Heart left ventricle (tissue), 16 donors: Measurements from ENCODE around the gene MRPS6. TPM values are rescaled to one million over a fixed set of nuclear protein-coding genes. Genes with fewer than 3 reads are reported as not detected.

Source experiments
- ATAC-seq, 4 donors: fragments of 200-7000 bp; cut with Tn5 transposase; one replicate each; pipeline ENCODE4 v1.9.1; 2020 to 2022; ENCODE audit warnings: moderate library complexity in 4 of 4, mild to moderate bottlenecking in 3 of 4, moderate number of reproducible peaks in 1 of 4
- DNase-seq, 5 donors: peaks; one replicate each; pipeline ENCODE4 v3.0.0-alpha.2; 2020
- H3K27ac ChIP-seq, 12 donors: fragments of 200-600 bp; sonication (generic) in 4 of 12; one replicate each; pipeline versions ENCODE4 v1.5.0 to v1.8.0; 2016 to 2022; ENCODE audit warnings: mild to moderate bottlenecking in 2 of 12
- H3K27me3 ChIP-seq, 9 donors: fragments of 200-600 bp; sonication (generic) in 2 of 9; one replicate each; pipeline versions ENCODE4 v1.5.1 to v1.8.0; 2016 to 2022; ENCODE audit warnings: mild to moderate bottlenecking in 3 of 9
- H3K36me3 ChIP-seq, 9 donors: fragments of 200-600 bp; sonication (generic) in 2 of 9; one replicate each; pipeline versions ENCODE4 v1.5.0 to v1.8.0; 2018 to 2022; ENCODE audit warnings: mild to moderate bottlenecking in 2 of 9
- H3K4me1 ChIP-seq, 12 donors: fragments of 200-600 bp; sonication (generic) in 4 of 12; one replicate each; pipeline versions ENCODE4 v1.5.0 to v1.8.0; 2016 to 2022; ENCODE audit warnings: mild to moderate bottlenecking in 3 of 12
- H3K4me3 ChIP-seq, 12 donors: fragments of 200-600 bp; sonication (generic) in 4 of 12; one replicate each; pipeline versions ENCODE4 v1.5.0 to v1.8.0; 2017 to 2022; ENCODE audit warnings: mild to moderate bottlenecking in 9 of 12, moderate library complexity in 4 of 12
- H3K9me3 ChIP-seq, 12 donors: fragments of 200-600 bp; sonication (generic) in 4 of 12; one replicate each; pipeline versions ENCODE4 v1.5.0 to v1.8.0; 2016 to 2022; ENCODE audit warnings: mild to moderate bottlenecking in 1 of 12
- POLR2A ChIP-seq, 2 donors: fragments of 450-650 bp; IDR thresholded peaks; one replicate each; pipeline ENCODE4 v1.6.1; 2017; ENCODE audit warnings: antibody characterized with exemption in 2 of 2, mild to moderate bottlenecking in 2 of 2, moderate library complexity in 2 of 2
- WGBS, 4 donors: extraction: QIAGEN DNeasy Blood & Tissue Kit in 2 of 4; methylation state at CpG; one replicate each; pipeline versions ENCODE4 v1.1.5 to v1.1.7; 2013 to 2018; 5-methylcytosine and 5-hydroxymethylcytosine counted together
- intact Hi-C, 10 donors: fragments of 100-400 bp; cut with DNase I; formaldehyde crosslinking; loops; one replicate each; pipeline versions ENCODE4 v1.11.1 to v1.14.2; 2022
- polyA plus RNA-seq, 2 donors: library from polyadenylated mRNA; stranded (reverse); fragments of 200-250 nt; gene quantifications; one replicate each; pipeline ENCODE4 v1.2.3, GENCODE V29; 2013
- total RNA-seq, 9 donors: library from RNA; depleted of rRNA in 2 of 9; stranded (reverse); fragments of >200 nt in 2 of 9; fragmentation: NEBNext Ultra II Directional in 3 of 9; extraction: Animal tissue kit (Norgen Biotek cat#: 25700) in 3 of 9; gene quantifications; one replicate each; pipeline versions ENCODE4 v1.1.0 to v1.2.4, GENCODE V29; 2016 to 2023
- TF ChIP-seq, protein P1 (sequence below), 12 donors: fragments of 200-600 bp; sonication (generic) in 4 of 12; IDR thresholded peaks; one replicate each; pipeline versions ENCODE4 v1.5.0 to v1.8.0; 2018 to 2022; ENCODE audit warnings: antibody characterized with exemption in 12 of 12, mild to moderate bottlenecking in 5 of 12
- donor health status: ischemic (EF 13 %, LVEDD 7.1; RV severe dilation, severe dysfunction).
- donor health status: healthy with polysubstance abuse.
- donor health status: DM: no; HTN: yes; CAD: no.
- donor health status: DM: no; HTN: no; CAD: no.
- donor health status: ischemic (EF 25% LVEDD 6.9; RV normal size, moderate dysfunction).
- donor health status: ischemic (EF 25% LVEDD 5.7; RV mildly dilated, moderate dysfunction).
- donor health status: healthy.
- donor health status: DM: yes; HTN: yes; CAD: no.
- donor health status: ischemic (EF 35%, LVEDD 5.7; RV mildly dilated, moderate dysfunction).
- donor health status: nonischemic (EF 11% LVEDD 7.7; RV severe dilation, severe dysfunction).
- donor health status: DM: yes; HTN: yes; CAD: no.
- donor health status: PGD.
- donor health status: ischemic (EF 29% LVEDD 5.4; RV normal size, mild dysfunction).
- donor health status: nonischemic (EF 23%, LVEDD 6.1; RV moderate dilation, normal function).

MRPS6 gene
- total and polyA plus RNA-seq, 11 donors: 21.8 to 61.7 (median 44.6) TPM

DNA sequence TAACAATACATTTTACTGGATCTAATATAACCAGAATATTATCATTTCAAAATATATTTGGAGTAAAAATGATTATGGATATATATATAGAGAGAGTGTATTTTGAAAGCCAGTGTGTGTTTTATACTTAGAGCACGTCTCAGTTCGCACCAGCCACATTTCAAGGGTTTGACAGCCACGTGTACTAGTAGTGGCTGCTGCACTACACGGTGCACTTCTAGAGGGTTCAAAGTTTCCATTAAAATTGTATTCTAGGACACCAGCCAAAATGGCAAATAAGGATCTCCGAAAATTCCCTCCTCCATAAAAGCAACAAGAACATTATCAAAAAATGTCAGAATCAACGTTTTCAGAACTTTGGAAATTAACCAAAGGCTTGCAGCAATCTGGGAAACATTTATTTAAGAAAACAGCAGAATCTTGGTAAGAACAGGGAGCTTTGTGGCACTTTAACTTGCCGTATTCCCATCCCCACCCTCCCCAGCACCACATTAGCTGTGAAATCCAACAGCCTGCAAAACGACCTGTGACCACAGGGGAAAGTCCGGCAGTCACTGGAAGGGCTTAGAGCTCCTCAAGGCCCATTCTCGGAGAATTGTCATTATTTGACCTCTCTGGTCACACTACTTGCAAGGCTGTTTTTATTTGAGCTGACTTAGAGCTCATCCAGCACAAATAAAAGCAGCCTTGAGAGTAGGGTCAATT is 33.5 kb upstream of the MRPS6 start:
- no peaks in the 10 kb centered on the region for H3K36me3 ChIP-seq
- no peaks in the 10 kb centered on the region for H3K4me1 ChIP-seq
- H3K9me3 ChIP-seq: no peaks in the 10 kb centered on the region
- H3K27me3 ChIP-seq: no peaks in the 10 kb centered on the region
- no peak for DNase-seq
- ATAC-seq: no peak
- no peak overlapping the region for H3K27ac ChIP-seq
- intact Hi-C loops: no loop called here
- H3K4me3 ChIP-seq: no peak overlapping the region
- TF ChIP-seq, protein P1, sequence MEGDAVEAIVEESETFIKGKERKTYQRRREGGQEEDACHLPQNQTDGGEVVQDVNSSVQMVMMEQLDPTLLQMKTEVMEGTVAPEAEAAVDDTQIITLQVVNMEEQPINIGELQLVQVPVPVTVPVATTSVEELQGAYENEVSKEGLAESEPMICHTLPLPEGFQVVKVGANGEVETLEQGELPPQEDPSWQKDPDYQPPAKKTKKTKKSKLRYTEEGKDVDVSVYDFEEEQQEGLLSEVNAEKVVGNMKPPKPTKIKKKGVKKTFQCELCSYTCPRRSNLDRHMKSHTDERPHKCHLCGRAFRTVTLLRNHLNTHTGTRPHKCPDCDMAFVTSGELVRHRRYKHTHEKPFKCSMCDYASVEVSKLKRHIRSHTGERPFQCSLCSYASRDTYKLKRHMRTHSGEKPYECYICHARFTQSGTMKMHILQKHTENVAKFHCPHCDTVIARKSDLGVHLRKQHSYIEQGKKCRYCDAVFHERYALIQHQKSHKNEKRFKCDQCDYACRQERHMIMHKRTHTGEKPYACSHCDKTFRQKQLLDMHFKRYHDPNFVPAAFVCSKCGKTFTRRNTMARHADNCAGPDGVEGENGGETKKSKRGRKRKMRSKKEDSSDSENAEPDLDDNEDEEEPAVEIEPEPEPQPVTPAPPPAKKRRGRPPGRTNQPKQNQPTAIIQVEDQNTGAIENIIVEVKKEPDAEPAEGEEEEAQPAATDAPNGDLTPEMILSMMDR (IDR thresholded peaks at IDR 0.05): no peak
- TF ChIP-seq POLR2A (IDR thresholded peaks at IDR 0.05): no peak
- 65 to 72% (median 67%) methylated on average over 10 of the region's 10 CpGs for WGBS, 4 donors

DNA sequence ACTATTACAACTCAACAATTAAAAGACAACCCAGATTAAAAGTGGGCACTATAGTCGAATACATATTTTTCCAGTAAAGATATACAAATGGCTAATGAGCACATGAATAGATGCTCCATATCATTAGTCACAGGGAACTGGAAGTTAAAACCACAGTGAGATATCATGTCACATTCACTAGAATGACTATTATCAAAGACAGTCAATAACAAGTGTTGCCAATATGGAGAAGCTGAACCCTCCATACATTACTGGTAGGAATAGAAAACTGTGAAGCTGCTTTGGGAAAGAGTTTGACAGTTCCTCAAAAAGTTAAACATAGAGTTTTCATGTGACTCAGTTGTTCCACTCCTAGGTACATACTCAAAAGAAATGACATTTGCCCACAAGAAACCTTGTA is 30.6 kb upstream of the MRPS6 start:
- Histone ChIP-seq H3K4me3 (no peak overlapping the region), H3K27ac (no peak overlapping the region), H3K9me3 (no peaks in the 10 kb centered on the region), H3K27me3 (no peaks in the 10 kb centered on the region), H3K36me3 (no peaks in the 10 kb centered on the region), H3K4me1 (no peaks in the 10 kb centered on the region)
- 81 to 92% (median 85%) methylated on average over 1 of the region's 1 CpG for WGBS, 4 donors
- ATAC-seq (no peak), DNase-seq (no peak)
- intact Hi-C loops: no loop called here
- no peak for TF ChIP-seq POLR2A (IDR thresholded peaks at IDR 0.05)
- TF ChIP-seq, protein P1 (IDR thresholded peaks at IDR 0.05): no peak

DNA sequence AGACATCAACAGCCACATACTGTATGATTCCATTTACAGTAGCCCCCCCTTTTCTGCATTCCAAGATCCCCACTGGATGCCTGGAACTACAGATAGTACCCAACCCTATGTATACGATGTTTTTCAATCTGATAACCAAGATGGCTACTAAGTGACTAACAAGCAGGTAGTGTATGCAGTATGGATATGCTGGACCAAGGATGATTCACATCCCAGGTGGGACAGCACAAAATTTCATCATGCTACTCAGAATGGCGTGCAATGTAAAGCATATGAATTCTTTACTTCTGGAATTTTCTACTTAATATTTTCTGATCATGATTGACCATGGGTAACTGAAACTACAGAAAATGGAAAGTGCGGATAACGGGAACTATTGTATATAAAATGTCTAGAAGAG is 30.0 kb upstream of the MRPS6 start:
- Histone ChIP-seq H3K4me1 (no peaks in the 10 kb centered on the region), H3K27ac (no peak overlapping the region), H3K9me3 (peaks cover 0 to 4% (median 0%) of the 10 kb centered on the region in 12 donors), H3K36me3 (no peaks in the 10 kb centered on the region), H3K4me3 (no peak overlapping the region), H3K27me3 (no peaks in the 10 kb centered on the region)
- TF ChIP-seq, protein P1 (IDR thresholded peaks at IDR 0.05): no peak
- no peak for TF ChIP-seq POLR2A (IDR thresholded peaks at IDR 0.05)
- 84 to 90% (median 86%) methylated on average over 4 of the region's 4 CpGs for WGBS, 4 donors
- ATAC-seq (no peak), DNase-seq (no peak)
- intact Hi-C loops: no loop called here

GRCh38 chr21:34046917-34047316 is 26.5 kb upstream of the MRPS6 start:
- DNase-seq: no peak
- 80 to 94% (median 86%) methylated on average over 6 of the region's 6 CpGs for WGBS, 4 donors
- Histone ChIP-seq H3K9me3 (peaks cover 0 to 4% (median 0%) of the 10 kb centered on the region in 12 donors), H3K4me1 (no peaks in the 10 kb centered on the region), H3K27ac (no peak overlapping the region), H3K27me3 (no peaks in the 10 kb centered on the region), H3K4me3 (no peak overlapping the region), H3K36me3 (no peaks in the 10 kb centered on the region)
- no peak for TF ChIP-seq POLR2A (IDR thresholded peaks at IDR 0.05)
- TF ChIP-seq, protein P1 (IDR thresholded peaks at IDR 0.05): no peak
- intact Hi-C loops: no loop called here
- no peak for ATAC-seq
